Esophagus muscularis mucosa (tissue), 3 donors: Measurements from ENCODE around the gene CFAP57.

Source experiments
- POLR2A ChIP-seq: fragments of 450-650 bp; IDR thresholded peaks from one replicate; pipeline ENCODE4 v1.6.1; 2017; ENCODE audit warnings: antibody characterized with exemption, moderate library complexity, mild to moderate bottlenecking, low read depth
- POLR2AphosphoS5 ChIP-seq, 2 donors: sonication (generic); formaldehyde crosslinking; IDR thresholded peaks; one replicate each; pipeline ENCODE4 v1.6.1; 2017; ENCODE audit warnings: antibody characterized with exemption in 2 of 2
- TF ChIP-seq, protein P1 (sequence below), 3 experiments: fragments of 200-600 bp in 2 of 3; fragments of 450-650 bp in 1 of 3; sonication (generic) in 2 of 3; IDR thresholded peaks; one replicate each; pipeline ENCODE4 v1.5.1; 2017 to 2019; ENCODE audit warnings: antibody characterized with exemption in 3 of 3, mild to moderate bottlenecking in 2 of 3, moderate library complexity in 1 of 3

GRCh38 chr1:43286533-43286932, 114.4 kb downstream of the CFAP57 start:
- no peak for TF ChIP-seq POLR2AphosphoS5 (IDR thresholded peaks at IDR 0.05)
- no peak for TF ChIP-seq POLR2A
- TF ChIP-seq, protein P1, sequence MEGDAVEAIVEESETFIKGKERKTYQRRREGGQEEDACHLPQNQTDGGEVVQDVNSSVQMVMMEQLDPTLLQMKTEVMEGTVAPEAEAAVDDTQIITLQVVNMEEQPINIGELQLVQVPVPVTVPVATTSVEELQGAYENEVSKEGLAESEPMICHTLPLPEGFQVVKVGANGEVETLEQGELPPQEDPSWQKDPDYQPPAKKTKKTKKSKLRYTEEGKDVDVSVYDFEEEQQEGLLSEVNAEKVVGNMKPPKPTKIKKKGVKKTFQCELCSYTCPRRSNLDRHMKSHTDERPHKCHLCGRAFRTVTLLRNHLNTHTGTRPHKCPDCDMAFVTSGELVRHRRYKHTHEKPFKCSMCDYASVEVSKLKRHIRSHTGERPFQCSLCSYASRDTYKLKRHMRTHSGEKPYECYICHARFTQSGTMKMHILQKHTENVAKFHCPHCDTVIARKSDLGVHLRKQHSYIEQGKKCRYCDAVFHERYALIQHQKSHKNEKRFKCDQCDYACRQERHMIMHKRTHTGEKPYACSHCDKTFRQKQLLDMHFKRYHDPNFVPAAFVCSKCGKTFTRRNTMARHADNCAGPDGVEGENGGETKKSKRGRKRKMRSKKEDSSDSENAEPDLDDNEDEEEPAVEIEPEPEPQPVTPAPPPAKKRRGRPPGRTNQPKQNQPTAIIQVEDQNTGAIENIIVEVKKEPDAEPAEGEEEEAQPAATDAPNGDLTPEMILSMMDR (IDR thresholded peaks at IDR 0.05) = no peak
